ENCODE results near the gene FAM124B.
"Not testable (repeated sequence)": the region's sequence is repeated elsewhere in the genome, so short reads cannot be mapped to it uniquely, and the experiment has no call there.

FAM124B gene

DNA sequence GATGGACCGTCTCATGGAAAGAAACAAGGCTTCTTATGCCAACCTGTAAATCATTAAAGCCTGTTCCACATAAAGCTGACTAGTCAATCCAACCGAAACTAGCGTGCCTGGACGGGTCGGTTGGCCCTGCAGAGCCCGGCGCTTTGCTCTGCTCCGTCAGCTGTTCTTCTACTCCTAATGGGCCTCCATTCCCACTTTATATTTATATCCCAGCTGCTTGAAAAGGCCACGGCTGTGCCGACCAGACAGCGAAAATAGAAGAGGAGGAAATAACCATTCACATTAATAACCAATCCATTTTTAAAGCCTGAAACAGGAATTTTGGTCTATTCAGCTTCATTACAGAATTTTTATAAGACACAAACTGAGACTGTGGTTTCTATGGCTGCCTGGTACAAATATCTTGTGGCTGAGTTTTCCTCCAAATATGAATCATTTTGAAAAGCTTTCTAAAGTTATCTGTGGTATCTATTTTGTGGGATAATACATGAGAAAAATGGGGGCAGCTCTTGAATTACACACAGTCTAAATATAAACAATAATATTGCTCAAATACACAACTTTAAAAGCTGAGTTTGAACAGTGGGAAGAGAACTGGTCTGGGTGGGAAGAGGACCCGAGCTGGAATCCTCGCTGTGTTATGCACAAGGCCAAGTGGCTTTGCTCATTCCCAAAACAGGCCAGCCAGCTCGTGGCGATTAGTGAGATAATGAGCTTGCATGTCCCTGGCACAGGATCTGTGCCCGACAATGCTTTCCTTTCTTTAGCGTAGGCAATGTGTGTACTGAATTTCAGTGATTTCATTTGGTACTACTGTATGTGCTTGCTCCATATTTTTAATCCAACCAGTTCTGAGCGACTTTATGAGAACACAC is 10.5 kb upstream of the FAM124B start:
- no peak for DNase-seq

DNA sequence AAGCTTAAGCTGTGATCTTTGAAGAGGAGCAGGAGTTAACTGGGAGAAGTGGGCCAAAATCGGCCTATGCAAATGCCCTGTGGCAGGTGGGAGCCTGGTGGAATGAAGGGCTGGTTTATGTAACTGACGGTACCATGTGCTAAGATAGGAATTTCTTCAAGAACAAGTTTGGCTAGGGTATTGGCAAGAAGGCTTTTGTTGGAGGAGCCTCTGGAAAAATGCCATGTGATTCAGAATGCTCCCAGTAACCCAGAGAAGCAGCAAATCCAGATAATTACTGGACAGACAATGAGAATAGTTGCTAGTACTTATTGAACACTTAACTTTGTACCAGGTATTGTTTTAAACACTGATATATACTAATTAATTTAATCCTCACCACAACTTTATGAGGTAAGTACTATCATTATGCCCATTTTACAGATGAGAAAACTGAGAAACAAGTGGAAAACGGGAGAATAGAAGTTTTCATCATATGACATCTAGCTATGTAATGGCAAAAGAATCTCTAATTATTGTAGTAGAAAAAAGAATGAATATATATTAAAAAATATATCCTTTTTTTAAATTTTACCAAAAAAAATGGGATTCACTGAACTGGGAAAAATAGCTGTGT is 9.1 kb upstream of the FAM124B start:
- no peak for DNase-seq

DNA sequence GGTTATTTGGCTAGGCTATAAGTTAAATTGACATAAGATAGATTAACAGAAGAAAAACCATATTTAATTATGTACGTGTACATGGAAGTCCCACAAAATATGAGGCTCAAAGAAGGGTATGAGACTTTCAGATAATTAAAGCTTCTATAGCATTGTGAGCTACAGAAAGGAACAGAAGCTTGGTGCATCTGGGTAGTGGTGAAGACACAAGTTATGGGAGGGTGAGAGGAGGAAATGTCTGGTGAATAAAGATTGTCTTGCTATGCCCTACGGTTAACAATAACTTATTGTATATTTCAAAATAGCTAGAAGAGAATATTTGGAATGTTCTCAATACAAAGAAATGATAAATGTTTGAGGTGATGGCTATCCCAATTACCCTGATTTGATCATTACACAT is 6.8 kb upstream of the FAM124B start:
- no peak for DNase-seq

- DNase-seq: no peak
These were observed 5.4 kb upstream of the FAM124B start for GRCh38 chr2:224407241-224407701.

- no peak for DNase-seq
These were observed 4.0 kb upstream of the FAM124B start for GRCh38 chr2:224405841-224406370.

DNA sequence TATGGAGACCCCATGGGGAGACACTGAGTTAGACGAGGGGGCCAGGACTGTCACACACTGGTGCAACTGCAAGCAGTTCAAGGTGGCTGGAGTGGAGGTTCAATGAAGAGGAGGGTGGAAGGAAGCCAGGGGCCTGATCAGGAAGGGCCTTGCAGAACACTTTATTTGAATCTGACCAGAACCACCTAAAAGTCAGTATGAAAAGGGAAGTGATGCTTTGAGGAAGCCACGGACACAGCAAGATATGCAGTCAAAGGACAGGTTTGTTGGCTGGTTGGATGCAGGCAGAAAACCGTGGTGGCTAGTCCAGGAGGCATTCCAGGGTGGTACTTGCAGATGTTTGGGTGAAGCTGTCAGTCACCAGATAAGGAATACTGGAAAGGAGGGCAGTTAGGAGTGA is 3.5 kb upstream of the FAM124B start:
- DNase-seq: no peak

DNA sequence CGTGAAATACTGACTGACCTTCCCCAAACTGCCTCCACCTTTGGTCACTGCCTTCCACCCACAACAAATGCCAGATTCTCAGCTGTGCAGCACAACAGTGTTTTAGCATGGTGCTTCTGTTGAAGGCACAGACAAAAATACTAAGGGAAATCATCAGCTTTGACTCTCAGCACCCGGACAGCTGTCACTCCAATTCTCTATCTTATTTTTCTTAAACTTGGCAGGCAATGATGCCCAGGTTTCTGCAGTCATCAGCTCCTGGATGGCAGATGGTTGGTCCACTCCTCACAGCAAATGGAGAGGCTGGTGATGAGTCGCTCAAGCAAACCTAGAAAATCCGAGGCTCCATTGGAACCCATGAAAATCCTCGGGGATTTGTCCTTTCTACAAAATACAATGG is 2.9 kb upstream of the FAM124B start:
- DNase-seq: no peak

GRCh38 chr2:224403657-224404056 is 1.8 kb upstream of the FAM124B start:
- DNase-seq: no peak

DNA sequence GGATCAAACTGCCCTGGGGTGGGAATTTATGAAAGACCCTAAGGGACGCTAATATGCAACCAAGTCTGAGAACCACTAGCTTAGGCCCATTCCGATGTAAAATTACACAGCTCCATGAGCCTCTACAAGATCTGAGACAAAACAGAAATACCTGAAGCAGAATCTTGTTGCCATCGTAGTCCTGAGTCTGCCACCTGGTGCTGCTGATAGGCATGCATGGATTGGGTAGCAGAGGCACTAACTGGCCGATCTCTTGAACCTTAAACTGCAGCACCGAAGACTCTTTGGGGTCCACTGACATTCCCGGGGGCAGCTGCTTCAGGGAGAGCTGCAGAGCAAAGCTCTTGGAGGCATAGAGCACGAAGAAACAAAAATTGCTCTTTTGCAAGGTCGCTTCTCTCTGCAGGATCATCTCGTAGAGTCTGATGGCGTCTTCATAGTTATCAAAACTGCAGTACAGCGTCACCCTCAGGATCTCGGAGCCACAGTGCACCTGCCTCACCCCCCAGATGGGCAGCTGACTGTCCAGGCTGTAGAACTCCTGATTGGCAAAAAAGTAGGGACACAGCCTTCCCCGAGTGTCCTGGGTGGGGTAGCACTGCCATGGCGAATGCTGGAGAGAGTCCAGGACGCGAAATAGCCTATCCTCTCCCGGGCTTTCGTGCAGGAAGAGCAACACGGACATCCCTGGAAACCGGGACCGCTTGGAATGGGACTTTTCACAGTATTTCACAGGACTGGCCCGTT is 848 bp downstream of the FAM124B start:
- no peak for DNase-seq

GRCh38 chr2:224400174-224400810 is 1.6 kb downstream of the FAM124B start:
- DNase-seq: no peak

- DNase-seq: no peak
These were observed 3.6 kb downstream of the FAM124B start for GRCh38 chr2:224398289-224398688.

- not testable (repeated sequence) for DNase-seq
These were observed 4.8 kb downstream of the FAM124B start for GRCh38 chr2:224397100-224397499.

GRCh38 chr2:224395620-224396390 is 6.1 kb downstream of the FAM124B start:
- no peak for DNase-seq

DNA sequence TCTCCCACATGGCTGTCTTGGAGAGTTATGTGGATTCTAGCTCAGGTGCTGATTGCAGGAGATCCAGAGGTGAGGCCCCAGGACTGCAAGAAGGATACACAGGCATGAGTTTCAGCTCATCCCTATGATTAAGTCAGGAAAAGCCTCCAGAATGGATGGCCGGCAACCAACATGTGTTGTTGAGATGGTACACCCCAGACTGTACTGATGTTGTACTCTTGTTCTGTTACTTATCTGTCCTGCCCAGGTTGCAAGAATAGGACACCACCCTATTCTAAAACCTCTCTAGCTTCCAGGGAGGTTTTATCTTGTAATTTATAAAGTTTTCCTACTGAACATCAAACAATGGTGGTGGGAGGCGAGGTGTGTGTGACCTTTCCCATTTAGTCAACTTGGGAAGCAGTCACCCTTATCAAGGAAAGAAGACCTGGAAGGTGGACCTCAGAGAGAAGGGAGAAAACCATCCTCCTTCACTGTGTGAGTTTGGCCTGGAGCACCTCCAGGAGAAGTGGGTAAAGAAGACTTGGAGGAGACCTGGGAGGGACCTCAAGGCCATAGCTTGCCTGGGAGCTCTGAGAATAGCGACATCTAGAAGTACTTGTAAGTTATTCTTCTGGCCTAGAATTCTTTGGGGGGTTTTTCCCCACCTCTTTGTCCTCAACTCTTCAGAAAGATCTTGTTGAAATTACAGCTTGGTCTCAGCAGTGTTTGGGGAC is 8.6 kb downstream of the FAM124B start:
- no peak for DNase-seq

GRCh38 chr2:224392545-224392944 is 9.4 kb downstream of the FAM124B start:
- no peak for DNase-seq

- DNase-seq: no peak
These were observed 12.6 kb downstream of the FAM124B start for GRCh38 chr2:224389317-224389716.

- no peak for DNase-seq
These were observed 15.0 kb downstream of the FAM124B start for GRCh38 chr2:224386876-224387275.

DNA sequence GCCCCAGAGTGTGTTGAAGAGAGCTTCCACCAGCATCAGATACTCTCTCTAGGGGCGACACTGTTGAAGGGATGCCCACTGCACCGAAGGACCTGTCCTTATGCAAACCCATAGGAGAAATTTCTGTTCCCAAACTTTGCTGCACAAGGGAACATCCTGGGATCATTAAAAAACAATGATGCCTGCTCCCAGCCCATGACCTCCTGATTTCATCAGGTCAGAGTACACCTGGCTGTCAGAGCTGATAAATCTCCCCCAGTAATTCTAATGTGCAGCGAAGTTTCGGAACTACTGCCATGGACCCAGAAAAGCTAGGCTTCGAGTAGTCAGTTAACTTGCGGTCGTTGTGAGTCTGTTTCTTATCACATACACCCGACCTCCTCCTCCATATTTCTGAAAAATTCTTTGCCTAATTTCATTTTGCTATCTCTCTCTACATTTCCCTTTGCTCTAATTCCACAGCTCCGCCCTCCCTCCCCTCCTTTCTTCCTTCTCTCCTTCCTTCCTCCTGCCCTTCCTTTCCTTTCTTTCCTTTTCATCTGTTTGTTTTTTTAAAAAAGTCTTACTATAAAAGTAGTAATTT is 18.8 kb downstream of the FAM124B start:
- no peak for DNase-seq

GRCh38 chr2:224382280-224382647 is 19.6 kb downstream of the FAM124B start:
- DNase-seq: not testable (repeated sequence)

- no peak for DNase-seq
These were observed 20.2 kb downstream of the FAM124B start for GRCh38 chr2:224381521-224382279.

All from GOT3 (cell line).